ENCODE results near the gene GTF3C2. TPM values are rescaled to one million over a fixed set of nuclear protein-coding genes. Genes with fewer than 3 reads are reported as not detected.

The GTF3C2 gene
- total and polyA plus RNA-seq, 10 of the 15 experiments (the other 5 are each of a cell fraction or from before 2014, with no cell fraction given), result 45.9 to 105 (median 80.3) TPM

DNA sequence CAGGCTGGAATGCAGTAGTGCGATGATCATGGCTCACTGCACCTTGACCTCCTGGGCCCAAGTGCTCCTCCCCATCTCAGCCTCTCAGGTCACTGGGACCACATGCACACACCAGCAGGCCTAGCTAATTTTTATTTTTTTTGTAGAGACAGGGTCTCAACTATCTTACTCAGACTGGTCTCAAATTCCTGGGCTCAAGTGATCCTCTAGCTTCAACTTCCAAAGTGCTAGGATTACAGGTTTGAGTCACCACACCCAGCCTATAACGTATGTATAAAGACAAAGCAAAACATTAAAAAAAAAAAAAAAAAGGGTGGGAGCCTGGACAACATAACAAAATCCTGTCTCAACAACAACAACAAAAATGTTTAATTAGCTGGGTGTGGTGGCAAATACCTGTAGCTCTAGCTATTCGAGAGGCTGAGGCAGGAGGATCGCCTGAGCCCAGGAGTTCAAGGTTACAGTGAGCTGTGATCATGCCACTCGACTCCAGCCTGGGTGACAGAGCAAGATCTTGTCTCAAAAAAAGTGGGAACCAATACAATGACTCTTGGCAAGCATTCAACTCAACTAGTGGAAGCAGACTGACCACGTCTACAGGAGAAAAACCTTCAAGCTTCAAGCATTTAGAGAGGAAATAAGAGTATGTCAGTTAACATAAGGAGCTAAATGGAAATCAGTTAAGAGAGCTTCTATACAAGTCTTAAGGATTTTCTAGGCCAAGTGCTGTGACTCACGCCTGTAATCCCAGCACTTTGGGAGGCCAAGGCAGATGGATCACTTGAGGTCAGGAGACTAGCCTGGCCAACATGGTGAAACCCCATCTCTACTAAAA lies 2.6 kb downstream of the GTF3C2 start:
- no peak for DNase-seq (ENCODE audit: low read depth, low spot score)
- intact Hi-C loops (cut with micrococcal nuclease; ENCODE audit: unreplicated experiment), result loop anchor here (10.0 kb wide), 1 partner anchor 139 kb away; the partner anchor contains the start of genes ATRAID, CAD and SLC5A6
- RAD21 ChIA-PET (ENCODE audit: unreplicated experiment), result interaction anchor here (0.7 kb wide), 3 partner anchors 75 to 93 kb away, joined by 3 to 4 read pairs (median 3); partner anchors contain the start of gene NRBP1
- Histone ChIP-seq H3K36me3 (ENCODE audit: control insufficient read depth in 2 of 2, insufficient read depth in 2 of 2, low read length in 1 of 2) (no peaks in the 10 kb centered on the region; a peak in 1 of 4 replicates), H3K9ac (ENCODE audit: control insufficient read depth, insufficient read depth, low read length) (no peak overlapping the region), H3K9me3 (replicated peaks; ENCODE audit: control insufficient read depth, insufficient read depth, low read length) (no peaks in the 10 kb centered on the region), H3K27ac (ENCODE audit: control insufficient read depth, insufficient read depth) (no peak overlapping the region), H3K4me1 (ENCODE audit: control insufficient read depth, insufficient read depth, low read length) (no peaks in the 10 kb centered on the region; the same call in 1 of the 2 replicates), H4K20me1 (ENCODE audit: control insufficient read depth, insufficient read depth) (no peaks in the 10 kb centered on the region), H3K79me2 (ENCODE audit: control insufficient read depth, insufficient read depth, low read length) (peaks cover 72% of the 10 kb centered on the region), H2AFZ (ENCODE audit: control insufficient read depth, low read depth, low read length) (no peak overlapping the region), H3K4me3 (no peak overlapping the region; the same call in 1 of the 2 replicates), H3K27me3 (replicated peaks in 1 of 2; ENCODE audit: control insufficient read depth in 2 of 2, insufficient read depth in 2 of 2, low read length in 1 of 2) (no peaks in the 10 kb centered on the region), H3K4me2 (ENCODE audit: control insufficient read depth, insufficient read depth) (peak overlapping the region; percentile 34; the same call in 1 of the 2 replicates)
- CTCF ChIA-PET, result interaction anchor here (0.6 to 3.3 kb wide), 8 partner anchors 9 to 329 kb away, joined by 3 to 7 read pairs (median 6); no protein-coding TSS in a partner anchor
- in situ Hi-C loops (cut with MboI), result no loop called here
- ATAC-seq, result no peak
- 92% methylated on average over 7 of the region's 7 CpGs for WGBS (ENCODE audit: insufficient coverage, insufficient replicate concordance, low lambda C conversion rate, missing lambda C conversion rate)
- POLR2A ChIA-PET, result interaction anchor here (0.7 to 1.7 kb wide), 6 partner anchors 11 to 273 kb away, joined by 3 to 5 read pairs (median 4); partner anchors contain the start of genes EIF2B4 and SNX17
- no peak for FAIRE-seq
- SMC1A ChIA-PET (ENCODE audit: uncharacterized antibody, unreplicated experiment), result interaction anchor here (0.7 to 2.6 kb wide), 4 partner anchors 11 to 18 kb away, joined by 3 to 9 read pairs (median 3); partner anchors contain the start of gene EIF2B4
- no TSS peak for BruUV-seq (replicated peaks)
- no peak for TF ChIP-seq CEBPZ (IDR thresholded peaks at IDR 0.05; ENCODE audit: low read depth, low read length)
- TF ChIP-seq STAT1 (conservative IDR thresholded peaks at IDR 0.05), result no peak
- TF ChIP-seq EP300 (IDR thresholded peaks at IDR 0.05; ENCODE audit: borderline replicate concordance in 1 of 2, control insufficient read depth in 1 of 2, low read depth in 2 of 2, low read length in 2 of 2), result no peak
- no peak for TF ChIP-seq POU2F2 (IDR thresholded peaks at IDR 0.05; ENCODE audit: borderline replicate concordance, low read depth, low read length)
- TF ChIP-seq, protein P1, sequence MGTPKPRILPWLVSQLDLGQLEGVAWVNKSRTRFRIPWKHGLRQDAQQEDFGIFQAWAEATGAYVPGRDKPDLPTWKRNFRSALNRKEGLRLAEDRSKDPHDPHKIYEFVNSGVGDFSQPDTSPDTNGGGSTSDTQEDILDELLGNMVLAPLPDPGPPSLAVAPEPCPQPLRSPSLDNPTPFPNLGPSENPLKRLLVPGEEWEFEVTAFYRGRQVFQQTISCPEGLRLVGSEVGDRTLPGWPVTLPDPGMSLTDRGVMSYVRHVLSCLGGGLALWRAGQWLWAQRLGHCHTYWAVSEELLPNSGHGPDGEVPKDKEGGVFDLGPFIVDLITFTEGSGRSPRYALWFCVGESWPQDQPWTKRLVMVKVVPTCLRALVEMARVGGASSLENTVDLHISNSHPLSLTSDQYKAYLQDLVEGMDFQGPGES (IDR thresholded peaks at IDR 0.05), result no peak
- no peak for TF ChIP-seq FOXM1 (IDR thresholded peaks at IDR 0.05; ENCODE audit: low read depth, low read length)
- TF ChIP-seq, protein P2, sequence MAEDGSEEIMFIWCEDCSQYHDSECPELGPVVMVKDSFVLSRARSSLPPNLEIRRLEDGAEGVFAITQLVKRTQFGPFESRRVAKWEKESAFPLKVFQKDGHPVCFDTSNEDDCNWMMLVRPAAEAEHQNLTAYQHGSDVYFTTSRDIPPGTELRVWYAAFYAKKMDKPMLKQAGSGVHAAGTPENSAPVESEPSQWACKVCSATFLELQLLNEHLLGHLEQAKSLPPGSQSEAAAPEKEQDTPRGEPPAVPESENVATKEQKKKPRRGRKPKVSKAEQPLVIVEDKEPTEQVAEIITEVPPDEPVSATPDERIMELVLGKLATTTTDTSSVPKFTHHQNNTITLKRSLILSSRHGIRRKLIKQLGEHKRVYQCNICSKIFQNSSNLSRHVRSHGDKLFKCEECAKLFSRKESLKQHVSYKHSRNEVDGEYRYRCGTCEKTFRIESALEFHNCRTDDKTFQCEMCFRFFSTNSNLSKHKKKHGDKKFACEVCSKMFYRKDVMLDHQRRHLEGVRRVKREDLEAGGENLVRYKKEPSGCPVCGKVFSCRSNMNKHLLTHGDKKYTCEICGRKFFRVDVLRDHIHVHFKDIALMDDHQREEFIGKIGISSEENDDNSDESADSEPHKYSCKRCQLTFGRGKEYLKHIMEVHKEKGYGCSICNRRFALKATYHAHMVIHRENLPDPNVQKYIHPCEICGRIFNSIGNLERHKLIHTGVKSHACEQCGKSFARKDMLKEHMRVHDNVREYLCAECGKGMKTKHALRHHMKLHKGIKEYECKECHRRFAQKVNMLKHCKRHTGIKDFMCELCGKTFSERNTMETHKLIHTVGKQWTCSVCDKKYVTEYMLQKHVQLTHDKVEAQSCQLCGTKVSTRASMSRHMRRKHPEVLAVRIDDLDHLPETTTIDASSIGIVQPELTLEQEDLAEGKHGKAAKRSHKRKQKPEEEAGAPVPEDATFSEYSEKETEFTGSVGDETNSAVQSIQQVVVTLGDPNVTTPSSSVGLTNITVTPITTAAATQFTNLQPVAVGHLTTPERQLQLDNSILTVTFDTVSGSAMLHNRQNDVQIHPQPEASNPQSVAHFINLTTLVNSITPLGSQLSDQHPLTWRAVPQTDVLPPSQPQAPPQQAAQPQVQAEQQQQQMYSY (CRISPR knock-in tag; IDR thresholded peaks at IDR 0.05), result no peak
- TF ChIP-seq USF2 (IDR thresholded peaks at IDR 0.05; ENCODE audit: borderline replicate concordance, low read depth, low read length), result no peak
- no peak for TF ChIP-seq CHD4 (IDR thresholded peaks at IDR 0.05)
- TF ChIP-seq NBN (IDR thresholded peaks at IDR 0.05), result no peak
- TF ChIP-seq SUZ12 (IDR thresholded peaks at IDR 0.05; ENCODE audit: unreplicated experiment), result no peak

All from GM12878 (cell line).